Measurements from ENCODE around the gene XIRP1.
"Not testable (repeated sequence)": the region's sequence is repeated elsewhere in the genome, so short reads cannot be mapped to it uniquely, and the experiment has no call there.

Gene XIRP1

DNA sequence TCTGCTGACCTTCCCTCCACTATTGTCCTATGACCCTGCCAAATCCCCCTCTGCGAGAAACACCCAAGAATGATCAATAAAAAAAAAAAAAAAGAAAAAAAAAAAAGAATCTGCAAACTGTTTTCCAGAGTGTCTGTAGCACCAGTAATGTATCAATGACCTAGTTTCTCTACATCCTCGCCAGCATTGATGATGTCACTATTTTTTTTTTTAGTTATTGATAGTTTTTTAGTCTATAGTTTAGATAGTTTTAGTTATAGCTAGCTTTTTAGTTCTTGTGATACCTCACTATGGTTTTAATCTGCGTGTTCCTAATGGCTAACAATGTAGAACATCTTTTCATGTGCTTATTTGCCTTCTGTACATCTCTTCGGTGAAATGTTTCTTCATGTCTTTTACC is 36.1 kb upstream of the XIRP1 start:
- TF ChIP-seq, protein P1, sequence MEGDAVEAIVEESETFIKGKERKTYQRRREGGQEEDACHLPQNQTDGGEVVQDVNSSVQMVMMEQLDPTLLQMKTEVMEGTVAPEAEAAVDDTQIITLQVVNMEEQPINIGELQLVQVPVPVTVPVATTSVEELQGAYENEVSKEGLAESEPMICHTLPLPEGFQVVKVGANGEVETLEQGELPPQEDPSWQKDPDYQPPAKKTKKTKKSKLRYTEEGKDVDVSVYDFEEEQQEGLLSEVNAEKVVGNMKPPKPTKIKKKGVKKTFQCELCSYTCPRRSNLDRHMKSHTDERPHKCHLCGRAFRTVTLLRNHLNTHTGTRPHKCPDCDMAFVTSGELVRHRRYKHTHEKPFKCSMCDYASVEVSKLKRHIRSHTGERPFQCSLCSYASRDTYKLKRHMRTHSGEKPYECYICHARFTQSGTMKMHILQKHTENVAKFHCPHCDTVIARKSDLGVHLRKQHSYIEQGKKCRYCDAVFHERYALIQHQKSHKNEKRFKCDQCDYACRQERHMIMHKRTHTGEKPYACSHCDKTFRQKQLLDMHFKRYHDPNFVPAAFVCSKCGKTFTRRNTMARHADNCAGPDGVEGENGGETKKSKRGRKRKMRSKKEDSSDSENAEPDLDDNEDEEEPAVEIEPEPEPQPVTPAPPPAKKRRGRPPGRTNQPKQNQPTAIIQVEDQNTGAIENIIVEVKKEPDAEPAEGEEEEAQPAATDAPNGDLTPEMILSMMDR (IDR thresholded peaks at IDR 0.05; ENCODE audit: insufficient read depth, low read depth, low read length, missing control alignments): no peak
- H3K4me3 ChIP-seq (ENCODE audit: low read length): no peak overlapping the region
- DNase-seq (ENCODE audit: low read depth): no peak

DNA sequence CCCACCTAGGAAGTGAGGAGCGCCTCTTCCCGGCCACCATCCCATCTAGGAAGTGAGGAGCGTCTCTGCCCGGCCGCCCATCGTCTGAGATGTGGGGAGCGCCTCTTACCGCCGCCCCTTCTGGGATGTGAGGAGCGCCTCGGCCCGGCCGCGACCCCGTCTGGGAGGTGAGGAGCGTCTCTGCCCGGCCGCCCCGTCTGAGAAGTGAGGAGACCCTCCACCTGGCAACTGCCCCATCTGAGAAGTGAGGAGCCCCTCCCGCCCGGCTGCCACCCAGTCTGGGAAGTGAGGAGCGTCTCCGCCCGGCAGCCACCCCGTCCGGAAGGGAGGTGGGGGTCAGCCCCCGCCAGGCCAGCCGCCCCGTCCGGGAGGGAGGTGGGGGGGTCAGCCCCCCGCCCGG is 35.2 kb upstream of the XIRP1 start:
- H3K4me3 ChIP-seq (ENCODE audit: low read length); DNase-seq (ENCODE audit: low read depth): not testable (repeated sequence)

DNA sequence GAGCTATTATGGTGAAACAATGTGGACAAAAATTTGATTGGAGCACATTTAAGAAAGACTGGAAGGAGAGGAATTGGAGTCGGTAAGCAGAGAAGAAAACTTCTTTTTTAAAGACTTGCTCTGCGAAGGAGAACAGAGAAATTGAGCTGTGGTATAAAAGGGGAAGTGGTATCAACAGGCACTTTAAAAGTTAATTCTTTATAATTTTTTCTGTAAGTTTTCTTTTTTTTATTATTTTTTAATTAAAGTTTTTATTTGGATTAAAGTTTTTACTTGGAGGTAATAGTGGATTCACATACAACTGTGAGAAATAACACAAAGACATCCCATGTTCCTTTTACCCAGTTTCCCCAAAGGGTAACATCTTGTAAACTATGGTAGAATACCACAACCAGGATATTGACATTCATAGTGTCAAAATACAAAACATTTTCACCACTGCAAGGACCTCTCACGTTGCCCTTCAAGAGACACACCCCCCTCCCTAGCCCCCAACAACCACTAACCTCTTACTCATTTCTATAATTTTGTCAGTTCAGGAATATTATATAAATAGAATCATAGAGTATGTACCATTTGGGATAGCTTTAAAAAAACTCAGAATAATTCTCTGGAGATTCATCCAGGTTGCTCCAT is 33.8 kb upstream of the XIRP1 start:
- DNase-seq (ENCODE audit: low read depth): no peak
- no peak overlapping the region for H3K4me3 ChIP-seq (ENCODE audit: low read length)
- TF ChIP-seq, protein P1 (IDR thresholded peaks at IDR 0.05; ENCODE audit: insufficient read depth, low read depth, low read length, missing control alignments): no peak

DNA sequence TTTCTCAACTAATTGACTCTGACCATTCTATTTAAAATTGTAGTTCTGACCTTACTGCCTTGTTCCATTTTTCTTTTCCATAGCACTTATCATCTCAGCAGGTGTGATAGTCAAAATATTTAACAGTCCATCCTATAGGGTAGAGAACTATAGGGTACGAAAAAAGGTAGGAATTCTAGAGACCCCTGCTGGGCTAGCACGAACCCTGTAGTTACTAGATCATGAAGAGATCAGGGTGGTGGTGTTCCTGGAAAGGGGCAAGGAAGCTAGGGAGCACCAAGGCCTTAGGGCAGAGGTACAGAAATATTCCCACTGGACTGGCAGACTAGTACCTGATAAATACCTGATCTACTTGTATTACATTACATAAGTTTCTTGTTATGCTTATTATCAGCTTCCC is 31.9 kb upstream of the XIRP1 start:
- no peak for DNase-seq (ENCODE audit: low read depth)
- no peak overlapping the region for H3K4me3 ChIP-seq (ENCODE audit: low read length)
- TF ChIP-seq, protein P1 (IDR thresholded peaks at IDR 0.05; ENCODE audit: insufficient read depth, low read depth, low read length, missing control alignments): no peak

DNA sequence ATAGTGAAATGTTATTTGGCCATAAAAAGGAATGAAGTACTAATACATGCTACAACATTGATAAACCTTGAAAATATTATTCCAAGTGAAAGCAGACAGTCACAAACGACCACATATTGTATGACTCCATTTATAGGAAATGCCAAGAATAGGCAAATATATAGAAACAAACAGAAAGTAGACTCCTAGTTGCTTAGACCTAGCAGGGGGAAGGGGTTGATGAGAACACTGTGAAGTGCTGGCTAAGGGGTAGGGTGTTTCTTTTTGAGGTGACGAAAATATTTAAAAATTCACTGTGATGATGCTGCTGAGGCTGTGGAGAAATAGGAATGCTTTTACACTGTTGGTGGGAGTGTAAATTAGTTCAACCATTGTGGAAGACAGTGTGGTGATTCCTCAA is 30.5 kb upstream of the XIRP1 start:
- H3K4me3 ChIP-seq (ENCODE audit: low read length): no peak overlapping the region
- DNase-seq (ENCODE audit: low read depth): no peak
- TF ChIP-seq, protein P1 (IDR thresholded peaks at IDR 0.05; ENCODE audit: insufficient read depth, low read depth, low read length, missing control alignments): no peak

DNA sequence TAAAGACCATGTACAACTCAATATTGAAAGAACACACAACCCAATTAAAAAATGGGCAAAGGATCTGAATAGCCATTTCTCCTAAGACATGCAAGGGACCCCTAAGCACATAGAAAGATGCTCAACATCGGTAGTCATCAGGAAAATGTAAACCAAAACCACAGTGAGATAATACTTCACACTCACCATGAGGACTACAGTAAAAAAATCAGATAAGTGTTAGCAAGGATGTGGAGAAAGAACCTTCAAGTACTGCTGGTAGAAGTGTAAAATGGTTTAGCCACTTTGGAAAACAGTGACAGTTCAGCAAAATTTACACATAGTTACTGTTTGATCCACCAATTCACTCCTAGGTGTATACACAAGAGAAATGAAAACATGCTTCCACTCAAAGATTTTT is 30.1 kb upstream of the XIRP1 start:
- TF ChIP-seq, protein P1 (IDR thresholded peaks at IDR 0.05; ENCODE audit: insufficient read depth, low read depth, low read length, missing control alignments): no peak
- DNase-seq (ENCODE audit: low read depth): no peak
- H3K4me3 ChIP-seq (ENCODE audit: low read length): no peak overlapping the region

DNA sequence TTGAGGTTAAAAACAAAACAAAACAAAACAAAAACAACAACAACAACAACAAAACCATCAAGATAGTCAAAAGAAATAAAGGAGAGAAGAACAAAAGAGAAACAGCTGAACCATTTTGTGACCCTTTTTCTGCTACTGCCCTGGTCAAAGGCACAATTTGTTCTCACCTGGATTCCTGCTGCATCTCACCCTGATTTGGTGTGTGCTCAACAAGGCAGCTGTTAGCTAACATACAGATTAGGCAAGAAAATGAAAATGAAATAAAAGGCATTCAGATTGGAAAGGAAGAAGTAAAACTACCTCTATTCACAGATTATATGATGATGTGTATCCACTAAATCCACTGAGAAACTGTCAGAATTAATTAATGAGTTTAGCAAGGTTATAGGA is 28.7 kb upstream of the XIRP1 start:
- TF ChIP-seq, protein P1 (IDR thresholded peaks at IDR 0.05; ENCODE audit: insufficient read depth, low read depth, low read length, missing control alignments): no peak
- H3K4me3 ChIP-seq (ENCODE audit: low read length): no peak overlapping the region
- DNase-seq (ENCODE audit: low read depth): no peak
